Fibroblast of gingiva (primary cell): Measurements from ENCODE around the gene TIE1.

Source experiments
- DNase-seq: peaks from one replicate; pipeline ENCODE4 v3.0.0-alpha.2; 2011; ENCODE audit warnings: low read depth

Gene TIE1

DNA sequence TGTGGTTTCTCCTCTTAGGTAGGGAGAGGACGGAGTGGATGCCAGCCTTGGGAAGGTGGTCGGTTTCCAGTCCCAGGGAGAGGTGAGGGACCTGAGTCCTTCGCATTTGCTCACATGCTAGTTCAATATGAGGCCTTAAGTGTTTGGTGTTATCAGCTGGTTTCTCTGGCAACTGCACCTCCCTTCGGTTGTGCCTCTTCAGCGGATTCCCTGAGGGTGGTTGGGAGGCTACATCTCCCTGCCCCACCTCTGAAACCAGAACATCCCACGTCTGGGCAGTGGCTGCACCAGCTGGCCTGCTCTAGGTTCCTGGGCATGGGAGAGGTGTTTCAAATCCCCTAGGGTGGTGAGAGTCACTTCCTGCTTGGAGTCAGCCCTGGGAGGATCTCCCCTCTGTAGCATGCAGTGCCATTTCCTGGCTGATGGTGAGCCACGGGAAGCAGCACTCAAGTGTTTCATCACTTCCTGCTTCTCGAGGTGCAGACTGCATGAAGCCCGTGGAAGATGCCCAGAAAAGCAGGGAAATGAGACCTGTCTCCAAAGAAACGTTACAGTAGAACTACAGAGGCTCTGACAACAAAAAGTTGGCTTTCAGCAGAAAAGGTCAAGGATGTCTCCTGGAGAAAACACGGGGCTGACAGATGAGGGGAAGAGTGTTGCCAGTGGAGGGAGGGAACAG, 26.5 kb upstream of the TIE1 start:
- no peak for DNase-seq

DNA sequence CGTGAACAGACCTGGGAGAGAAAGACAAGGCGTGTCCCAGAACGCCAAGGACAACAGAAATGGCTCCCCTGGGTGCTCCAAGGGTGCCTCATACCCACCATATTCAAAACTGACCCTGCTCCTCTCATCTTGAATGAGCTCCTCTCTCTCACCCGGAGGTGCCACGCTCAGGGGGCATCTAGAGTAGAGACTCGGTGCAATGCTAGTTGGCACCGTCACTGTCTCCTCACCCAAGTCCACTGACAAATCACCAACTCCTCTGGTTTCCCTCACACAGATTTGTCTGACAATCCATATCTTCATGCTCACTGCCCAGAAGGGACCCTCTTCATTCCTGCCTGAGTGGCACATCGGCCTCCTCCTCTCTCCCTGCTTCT, 26.0 kb upstream of the TIE1 start:
- no peak for DNase-seq

DNA sequence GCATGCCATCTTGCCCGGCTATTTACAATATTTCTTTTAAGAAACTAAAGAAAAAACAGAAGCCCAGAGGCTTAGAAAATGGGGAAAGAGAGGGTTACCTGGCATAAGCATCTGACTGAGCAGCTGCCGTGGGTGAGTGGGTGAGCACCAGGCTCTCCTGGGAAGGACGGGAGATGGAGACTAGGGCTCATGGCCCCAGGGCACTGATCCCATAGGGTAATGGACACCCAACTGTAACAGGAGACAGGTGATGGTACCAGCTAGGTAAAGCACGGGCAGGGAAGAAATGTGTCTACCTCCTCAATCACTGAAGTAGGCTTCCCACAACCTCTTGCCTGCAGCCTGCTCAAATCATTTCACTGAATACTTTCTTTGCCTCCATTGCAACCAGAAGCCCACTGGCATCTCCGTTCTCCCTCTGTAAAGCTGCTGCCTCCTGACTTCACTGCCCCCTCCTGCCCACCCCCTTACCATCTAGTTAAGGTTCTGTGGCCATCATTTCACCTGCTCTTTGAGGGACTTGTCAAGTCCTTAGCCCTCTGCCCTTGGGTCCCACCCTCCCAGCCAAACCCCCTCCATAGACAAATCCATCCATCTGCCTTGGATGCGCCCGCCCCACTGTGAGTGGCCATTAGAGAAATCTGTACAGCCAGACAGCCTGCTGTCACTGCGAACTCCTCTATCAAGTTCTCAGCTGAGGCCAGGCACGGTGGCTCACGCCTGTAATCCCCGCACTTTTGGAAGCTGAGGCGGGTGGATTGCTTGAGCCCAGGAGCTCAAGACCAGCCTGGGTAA, 24.8 kb upstream of the TIE1 start:
- no peak for DNase-seq

DNA sequence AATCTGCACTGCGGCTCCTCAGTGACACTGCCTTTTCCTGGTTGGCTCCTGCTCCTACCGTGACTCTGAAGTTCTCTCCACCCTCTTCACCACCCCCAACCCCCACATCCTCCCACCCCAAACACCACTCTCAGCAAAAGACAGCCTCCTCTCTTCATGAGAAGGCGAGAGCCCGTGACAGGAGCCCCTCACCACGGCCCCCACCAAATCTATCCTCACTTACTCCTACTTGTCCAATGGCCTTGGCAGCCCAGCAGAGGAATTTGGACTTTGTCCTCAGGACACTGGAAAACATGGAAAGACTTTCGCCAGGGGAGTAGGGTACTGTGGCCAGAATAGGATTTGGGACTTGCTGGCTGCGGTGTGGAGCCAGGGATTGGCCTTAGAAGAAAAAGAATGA, 24.1 kb upstream of the TIE1 start:
- no peak for DNase-seq

DNA sequence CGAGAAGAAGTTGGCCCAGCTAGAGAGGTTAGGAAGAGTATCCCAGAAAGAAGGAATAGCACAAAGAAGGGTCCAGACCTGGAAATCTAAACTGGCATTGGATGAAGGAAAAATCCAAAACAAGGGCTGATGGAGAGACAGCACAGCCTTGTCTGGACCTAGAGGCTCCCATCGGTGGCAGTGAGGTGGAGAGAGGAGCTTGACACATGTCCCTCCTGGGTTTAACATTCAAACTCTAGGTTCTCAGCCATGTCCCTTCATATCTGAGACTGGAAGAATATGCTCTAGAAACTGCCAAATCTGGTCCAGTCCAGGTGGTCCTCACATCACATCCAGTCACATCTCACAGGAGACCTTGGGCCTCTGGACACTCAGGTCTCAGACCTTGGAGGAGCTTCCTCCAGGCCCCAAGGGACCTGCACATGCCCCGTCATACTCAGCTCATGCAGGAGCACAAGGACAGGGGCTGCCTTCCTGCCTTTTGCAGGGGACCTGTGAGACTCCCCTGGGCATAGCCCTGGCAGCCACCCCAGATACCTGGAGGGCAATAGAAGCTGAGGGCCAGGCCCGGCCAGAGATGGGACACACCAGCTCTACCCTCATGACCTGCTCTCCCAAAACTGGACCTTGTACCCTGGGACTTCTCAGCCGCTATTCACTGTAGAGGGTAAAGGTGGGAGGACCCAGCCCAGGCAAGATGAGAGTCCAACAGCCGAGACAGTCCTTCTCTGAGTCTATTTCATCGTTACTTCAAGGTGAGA, 23.5 kb upstream of the TIE1 start:
- no peak for DNase-seq

GRCh38 chr1:43279161-43279560, 21.6 kb upstream of the TIE1 start:
- no peak for DNase-seq

GRCh38 chr1:43279666-43280065, 21.1 kb upstream of the TIE1 start:
- no peak for DNase-seq

GRCh38 chr1:43280692-43281091, 20.1 kb upstream of the TIE1 start:
- no peak for DNase-seq

DNA sequence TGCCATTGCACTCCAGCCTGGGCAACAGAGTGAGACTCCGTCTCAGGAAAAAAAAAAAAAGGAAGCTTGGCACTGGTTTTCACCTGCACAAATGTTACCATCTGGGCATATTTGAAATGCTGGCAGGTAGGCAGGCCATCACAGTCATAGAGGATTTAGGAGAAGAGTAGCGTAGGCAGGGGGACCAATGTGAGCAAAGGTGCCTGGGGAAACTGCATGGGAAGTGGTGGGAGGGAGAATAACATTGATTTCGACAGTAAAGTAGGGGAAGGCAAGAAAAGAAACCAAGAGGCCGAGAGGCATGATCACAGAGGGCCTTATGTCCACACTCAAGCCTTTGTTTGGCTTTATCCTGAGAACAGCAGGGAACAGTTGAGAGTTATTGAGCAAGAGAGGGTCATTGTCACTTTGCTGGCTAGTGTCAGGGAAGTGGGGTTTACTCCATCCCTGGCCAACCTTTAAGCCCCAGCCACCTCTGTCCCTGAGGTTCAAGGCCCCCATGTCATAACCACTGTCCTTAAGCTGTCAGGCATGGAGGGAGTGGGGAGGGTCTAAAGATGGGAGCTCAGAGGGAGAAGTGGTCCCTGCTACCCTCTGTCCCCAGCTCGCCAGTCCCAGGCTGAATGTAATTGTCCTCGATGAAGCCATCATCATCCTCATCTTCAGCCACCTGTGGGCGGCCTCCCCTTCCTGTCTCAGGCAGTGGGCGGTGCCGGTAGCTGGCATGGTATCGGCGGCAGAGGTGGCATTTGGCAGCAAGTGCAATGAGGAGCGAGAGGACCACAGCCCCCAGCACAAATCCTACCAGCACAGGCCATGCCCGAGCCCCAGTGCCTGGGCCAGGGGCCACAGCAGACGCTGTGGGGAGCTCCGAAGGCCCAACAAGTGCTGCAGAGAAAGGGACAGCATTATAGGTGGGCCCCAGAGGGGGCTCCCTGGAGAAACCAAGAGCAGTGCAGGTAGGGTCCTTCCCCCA, 18.3 kb upstream of the TIE1 start:
- DNase-seq: no peak

GRCh38 chr1:43284065-43284464, 16.7 kb upstream of the TIE1 start:
- DNase-seq: no peak

- no peak for DNase-seq
These were observed 16.2 kb upstream of the TIE1 start for GRCh38 chr1:43284546-43285110.

GRCh38 chr1:43285269-43285990, 15.4 kb upstream of the TIE1 start, which contains the start of gene C1orf210:
C1orf210 (minus strand) TSS chr1:43285581; CDS start chr1:43283270, 2,311 bp downstream.
- no peak for DNase-seq

GRCh38 chr1:43286115-43286514, 14.7 kb upstream of the TIE1 start:
- DNase-seq: no peak

DNA sequence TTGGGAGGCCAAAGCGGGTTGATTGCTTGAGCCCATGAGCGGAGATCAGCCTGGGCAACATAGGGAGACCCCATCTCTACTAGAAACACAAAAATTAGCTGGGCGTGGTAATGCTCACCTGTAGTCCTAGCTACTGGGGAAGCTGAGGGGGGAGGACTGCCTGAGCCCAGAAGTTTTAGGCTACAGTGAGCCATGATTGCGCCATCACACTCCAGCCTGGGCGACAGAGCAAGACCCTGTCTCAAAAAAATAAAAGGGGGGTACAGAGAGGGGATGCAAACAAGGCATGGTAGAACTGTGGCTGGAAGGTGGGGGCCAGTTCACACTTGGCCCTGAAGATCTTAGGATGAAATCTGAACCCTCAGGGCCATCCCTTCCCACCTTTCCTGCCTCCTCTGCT, 14.2 kb upstream of the TIE1 start:
- no peak for DNase-seq

- DNase-seq: no peak
These were observed 12.6 kb upstream of the TIE1 start for GRCh38 chr1:43288058-43288784.

GRCh38 chr1:43288785-43289706, 11.7 kb upstream of the TIE1 start:
- no peak for DNase-seq

DNA sequence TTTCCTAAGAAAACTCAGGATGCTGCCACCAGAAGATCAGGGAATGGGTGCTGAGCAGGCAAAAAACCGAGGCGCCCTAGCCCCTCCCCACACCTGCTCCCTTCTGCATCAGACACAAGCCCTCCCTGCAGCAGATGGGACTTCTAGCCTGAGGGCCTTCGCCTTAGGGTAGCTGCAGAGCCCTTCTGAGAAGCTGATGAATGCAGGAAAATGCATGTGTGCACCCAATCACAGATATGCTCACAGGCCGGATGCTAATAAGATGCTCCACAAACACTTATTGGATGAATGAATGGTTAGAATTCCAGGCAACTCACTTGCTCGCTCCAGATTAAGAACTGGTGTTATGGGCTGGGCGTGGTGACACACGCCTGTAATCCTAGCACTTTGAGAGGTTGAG, 8.6 kb upstream of the TIE1 start:
- no peak for DNase-seq

DNA sequence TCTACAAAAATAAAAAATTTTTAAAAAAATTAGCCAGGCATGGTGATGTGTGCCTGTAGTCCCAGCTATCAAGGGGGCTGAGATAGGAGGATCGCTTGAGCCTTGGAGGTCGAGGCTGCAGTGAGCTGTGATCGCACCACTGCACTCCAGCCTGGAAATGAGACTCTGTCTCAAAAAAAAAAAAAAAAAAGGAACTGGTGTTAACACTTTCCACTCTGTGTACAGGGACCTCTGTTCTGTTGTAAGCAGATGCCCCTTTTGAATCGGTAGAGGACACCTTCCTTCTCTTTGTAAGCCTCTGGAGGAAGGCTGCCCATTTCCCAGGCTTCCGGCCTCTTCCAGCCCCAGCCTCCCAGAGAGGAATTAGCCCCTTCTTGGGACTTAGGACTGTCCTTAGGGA, 8.1 kb upstream of the TIE1 start:
- no peak for DNase-seq

DNA sequence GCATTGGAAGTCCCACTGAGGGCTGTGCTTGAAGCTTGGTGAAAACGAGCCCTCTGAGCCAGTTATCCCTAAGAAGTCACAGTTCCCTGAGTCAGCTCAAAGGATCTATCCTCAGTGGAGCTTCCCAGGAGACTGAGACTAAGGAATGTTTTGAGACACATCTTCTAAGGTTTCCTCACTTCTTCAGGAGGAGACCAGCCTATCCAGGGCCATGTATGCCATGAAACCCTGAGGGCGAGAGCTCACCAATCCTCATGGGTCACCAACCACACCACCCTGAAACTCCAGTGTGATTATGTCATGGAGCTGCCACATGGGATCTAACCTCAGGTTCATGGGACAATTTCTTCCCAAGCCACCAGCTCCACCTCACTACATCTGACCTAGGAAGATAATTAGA, 7.6 kb upstream of the TIE1 start:
- DNase-seq: peak; percentile 6
